Activated gamma-delta T cell (primary cell): ENCODE data around the gene ARHGAP33.

ENCODE experiments used
- DNase-seq: peaks from one replicate; lab custom pipeline; 2025; lab: John Stamatoyannopoulos, UW
- total RNA-seq, 2 donors: gene quantifications; one replicate each; lab custom pipeline; 2026; lab: John Stamatoyannopoulos, UW

The ARHGAP33 gene, protein sequence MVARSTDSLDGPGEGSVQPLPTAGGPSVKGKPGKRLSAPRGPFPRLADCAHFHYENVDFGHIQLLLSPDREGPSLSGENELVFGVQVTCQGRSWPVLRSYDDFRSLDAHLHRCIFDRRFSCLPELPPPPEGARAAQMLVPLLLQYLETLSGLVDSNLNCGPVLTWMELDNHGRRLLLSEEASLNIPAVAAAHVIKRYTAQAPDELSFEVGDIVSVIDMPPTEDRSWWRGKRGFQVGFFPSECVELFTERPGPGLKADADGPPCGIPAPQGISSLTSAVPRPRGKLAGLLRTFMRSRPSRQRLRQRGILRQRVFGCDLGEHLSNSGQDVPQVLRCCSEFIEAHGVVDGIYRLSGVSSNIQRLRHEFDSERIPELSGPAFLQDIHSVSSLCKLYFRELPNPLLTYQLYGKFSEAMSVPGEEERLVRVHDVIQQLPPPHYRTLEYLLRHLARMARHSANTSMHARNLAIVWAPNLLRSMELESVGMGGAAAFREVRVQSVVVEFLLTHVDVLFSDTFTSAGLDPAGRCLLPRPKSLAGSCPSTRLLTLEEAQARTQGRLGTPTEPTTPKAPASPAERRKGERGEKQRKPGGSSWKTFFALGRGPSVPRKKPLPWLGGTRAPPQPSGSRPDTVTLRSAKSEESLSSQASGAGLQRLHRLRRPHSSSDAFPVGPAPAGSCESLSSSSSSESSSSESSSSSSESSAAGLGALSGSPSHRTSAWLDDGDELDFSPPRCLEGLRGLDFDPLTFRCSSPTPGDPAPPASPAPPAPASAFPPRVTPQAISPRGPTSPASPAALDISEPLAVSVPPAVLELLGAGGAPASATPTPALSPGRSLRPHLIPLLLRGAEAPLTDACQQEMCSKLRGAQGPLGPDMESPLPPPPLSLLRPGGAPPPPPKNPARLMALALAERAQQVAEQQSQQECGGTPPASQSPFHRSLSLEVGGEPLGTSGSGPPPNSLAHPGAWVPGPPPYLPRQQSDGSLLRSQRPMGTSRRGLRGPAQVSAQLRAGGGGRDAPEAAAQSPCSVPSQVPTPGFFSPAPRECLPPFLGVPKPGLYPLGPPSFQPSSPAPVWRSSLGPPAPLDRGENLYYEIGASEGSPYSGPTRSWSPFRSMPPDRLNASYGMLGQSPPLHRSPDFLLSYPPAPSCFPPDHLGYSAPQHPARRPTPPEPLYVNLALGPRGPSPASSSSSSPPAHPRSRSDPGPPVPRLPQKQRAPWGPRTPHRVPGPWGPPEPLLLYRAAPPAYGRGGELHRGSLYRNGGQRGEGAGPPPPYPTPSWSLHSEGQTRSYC
- total RNA-seq, result 5.4 to 9.4 reads per million in 2 donors

- DNase-seq, result peak; percentile 89
These were observed at the start of gene ARHGAP33 for GRCh38 chr19:35775298-35776101. Gene ARHGAP33 (plus strand): TSS chr19:35775564. CDS start chr19:35775659, 95 bp downstream.

- no peak for DNase-seq
These were observed 48.1 kb upstream of the ARHGAP33 start for GRCh38 chr19:35727053-35727955.

DNA sequence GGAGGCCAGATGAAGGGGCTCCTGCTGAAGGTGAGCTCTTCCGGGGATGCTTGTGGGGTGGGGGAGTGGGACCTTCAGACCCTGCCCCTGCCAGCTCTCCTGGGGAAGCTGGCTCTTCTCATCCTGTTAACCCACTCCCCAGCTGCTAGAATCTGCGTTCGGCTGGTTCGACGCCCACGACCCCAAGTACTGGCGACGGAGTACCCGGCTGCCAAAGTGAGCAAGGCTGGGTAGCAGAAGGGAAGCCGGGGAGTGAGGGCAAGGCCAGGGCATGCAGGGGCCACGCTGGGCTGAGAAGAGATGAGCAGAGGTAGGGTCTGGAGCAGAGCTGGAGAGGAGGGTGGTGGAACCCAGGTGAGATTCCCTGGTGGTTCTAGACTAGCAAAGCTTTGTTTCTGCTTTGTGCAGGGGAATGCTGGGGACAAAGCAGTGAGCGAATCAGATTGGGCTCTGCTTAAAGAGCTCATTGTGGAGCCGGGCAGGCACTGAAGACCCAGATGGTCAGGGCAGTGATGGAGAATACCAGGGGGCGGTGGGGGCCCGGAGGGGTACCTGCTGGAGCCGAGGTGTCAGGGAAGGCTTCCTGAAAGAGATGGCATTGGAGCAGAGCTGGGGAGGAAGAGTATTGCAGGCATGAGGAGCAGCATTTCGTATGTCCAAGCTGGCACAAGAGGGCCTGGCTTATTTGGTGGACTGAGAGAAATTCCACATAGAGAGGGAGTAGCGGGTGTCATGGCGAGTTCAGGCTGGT, 47.2 kb upstream of the ARHGAP33 start:
- no peak for DNase-seq

DNA sequence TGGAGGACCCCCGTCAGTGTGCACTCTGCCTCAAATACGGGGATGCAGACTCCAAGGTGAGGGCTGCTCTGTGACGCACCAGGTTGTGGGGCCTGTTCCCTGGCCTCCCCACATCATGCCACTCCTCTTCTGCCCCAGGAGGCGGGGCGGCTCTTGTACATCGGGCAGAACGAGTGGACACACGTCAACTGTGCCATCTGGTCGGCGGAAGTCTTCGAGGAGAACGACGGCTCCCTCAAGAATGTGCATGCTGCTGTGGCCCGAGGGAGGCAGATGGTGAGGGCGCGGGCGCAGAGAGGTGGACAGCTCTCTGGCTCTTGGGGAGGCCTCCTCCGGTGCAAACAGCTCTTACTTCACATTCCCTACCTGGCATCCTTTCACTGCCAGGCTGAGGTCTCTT, 46.3 kb upstream of the ARHGAP33 start:
- DNase-seq, result no peak

- no peak for DNase-seq
These were observed 45.6 kb upstream of the ARHGAP33 start for GRCh38 chr19:35729763-35730162.

DNA sequence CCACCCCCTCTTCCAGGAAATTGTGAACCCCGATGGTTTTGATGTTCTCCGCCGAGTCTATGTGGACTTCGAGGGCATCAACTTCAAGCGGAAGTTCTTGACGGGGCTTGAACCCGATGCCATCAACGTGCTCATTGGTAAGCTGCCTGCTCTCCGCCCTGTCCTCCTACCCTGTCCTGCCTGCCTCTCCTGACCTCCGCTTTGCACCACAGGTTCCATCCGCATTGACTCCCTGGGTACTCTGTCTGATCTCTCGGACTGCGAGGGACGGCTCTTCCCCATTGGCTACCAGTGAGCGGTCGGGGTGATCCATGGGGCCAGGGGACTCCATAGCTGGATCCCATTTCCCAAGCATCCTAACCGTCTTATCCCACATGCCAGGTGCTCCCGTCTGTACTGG, 45.0 kb upstream of the ARHGAP33 start:
- no peak for DNase-seq

GRCh38 chr19:35731353-35731752, 44.0 kb upstream of the ARHGAP33 start:
- no peak for DNase-seq

DNA sequence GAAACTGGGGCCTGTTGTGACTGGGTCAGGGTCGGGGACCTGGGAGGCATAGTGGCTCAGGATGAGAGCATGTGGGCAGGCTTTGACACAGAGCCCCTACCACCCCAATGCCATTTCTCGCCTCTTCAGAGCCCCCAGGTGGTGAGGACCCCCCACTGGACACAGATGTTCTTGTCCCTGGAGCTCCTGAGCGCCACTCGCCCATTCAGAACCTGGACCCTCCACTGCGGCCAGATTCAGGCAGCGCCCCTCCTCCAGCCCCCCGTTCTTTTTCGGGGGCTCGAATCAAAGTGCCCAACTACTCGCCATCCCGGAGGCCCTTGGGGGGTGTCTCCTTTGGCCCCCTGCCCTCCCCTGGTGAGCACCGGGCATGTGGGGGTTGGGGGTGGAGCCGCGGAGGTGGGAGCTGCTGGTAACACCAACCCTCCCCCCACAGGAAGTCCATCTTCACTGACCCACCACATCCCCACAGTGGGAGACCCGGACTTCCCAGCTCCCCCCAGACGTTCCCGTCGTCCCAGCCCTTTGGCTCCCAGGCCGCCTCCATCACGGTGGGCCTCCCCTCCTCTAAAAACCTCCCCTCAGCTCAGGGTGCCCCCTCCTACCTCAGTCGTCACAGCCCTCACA, 43.5 kb upstream of the ARHGAP33 start:
- DNase-seq, result no peak

DNA sequence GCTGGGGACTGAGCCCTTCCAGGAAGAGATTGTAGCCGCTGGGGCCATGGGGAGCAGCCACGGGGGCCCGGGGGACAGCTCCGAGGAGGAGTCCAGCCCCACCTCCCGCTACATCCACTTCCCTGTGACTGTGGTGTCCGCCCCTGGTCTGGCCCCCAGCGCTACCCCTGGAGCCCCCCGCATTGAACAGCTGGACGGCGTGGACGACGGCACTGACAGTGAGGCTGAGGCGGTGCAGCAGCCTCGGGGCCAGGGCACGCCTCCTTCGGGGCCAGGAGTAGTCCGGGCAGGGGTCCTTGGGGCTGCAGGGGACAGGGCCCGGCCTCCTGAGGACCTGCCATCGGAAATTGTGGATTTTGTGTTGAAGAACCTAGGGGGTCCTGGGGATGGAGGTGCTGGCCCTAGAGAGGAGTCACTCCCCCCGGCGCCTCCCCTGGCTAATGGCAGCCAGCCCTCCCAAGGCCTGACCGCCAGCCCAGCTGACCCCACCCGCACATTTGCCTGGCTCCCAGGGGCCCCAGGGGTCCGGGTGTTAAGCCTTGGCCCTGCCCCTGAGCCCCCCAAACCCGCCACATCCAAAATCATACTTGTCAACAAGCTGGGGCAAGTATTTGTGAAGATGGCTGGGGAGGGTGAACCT, 42.7 kb upstream of the ARHGAP33 start:
- no peak for DNase-seq

DNA sequence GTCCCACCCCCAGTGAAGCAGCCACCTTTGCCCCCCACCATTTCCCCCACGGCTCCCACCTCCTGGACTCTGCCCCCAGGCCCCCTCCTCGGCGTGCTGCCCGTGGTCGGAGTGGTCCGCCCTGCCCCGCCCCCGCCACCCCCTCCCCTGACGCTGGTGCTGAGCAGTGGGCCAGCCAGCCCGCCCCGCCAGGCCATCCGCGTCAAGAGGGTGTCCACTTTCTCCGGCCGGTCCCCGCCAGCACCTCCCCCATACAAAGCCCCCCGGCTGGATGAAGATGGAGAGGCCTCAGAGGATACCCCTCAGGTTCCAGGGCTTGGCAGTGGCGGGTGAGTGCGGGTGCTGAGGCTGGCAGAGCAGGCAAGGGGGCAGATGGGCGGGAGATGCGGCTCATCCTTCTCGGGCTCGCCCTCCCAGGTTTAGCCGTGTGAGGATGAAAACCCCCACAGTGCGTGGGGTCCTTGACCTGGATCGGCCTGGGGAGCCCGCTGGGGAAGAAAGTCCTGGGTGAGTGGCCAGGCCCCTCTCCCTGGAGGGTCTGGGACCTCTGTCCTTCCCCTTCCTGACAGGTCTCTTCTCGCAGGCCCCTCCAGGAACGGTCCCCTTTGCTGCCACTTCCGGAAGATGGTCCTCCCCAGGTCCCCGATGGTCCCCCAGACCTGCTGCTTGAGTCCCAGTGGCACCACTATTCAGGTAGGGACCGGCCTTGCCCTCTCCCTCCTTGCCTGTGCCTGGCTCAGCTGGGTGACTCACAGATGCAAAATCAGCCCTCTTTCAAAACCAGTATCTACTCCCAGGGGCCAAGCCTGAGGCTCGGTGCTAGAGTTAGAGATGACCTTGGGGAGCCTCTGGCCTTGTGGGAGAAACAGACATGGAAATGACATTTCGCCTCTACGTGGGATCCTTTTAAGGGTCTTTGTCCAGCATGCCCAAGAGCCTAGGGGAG, 41.9 kb upstream of the ARHGAP33 start:
- no peak for DNase-seq

DNA sequence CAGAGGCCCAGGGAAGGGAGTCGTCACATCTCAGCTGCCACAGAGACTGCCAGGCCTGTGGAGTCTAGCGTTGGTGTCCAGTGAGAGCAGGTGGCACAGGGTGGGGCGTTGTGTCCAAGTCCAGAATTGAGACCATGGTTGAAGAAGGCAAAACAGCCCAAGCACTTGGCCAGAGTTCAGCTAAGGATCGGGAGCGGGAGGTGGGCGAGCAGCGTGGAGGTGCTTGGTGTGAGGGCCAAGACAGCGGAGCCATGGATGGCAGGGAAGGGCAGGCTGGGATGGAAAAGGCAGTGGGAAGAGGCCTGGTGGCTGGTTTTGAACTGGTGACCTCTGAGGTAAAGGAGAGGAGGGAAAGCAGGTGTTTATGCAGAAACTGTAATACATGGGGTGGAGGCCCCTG, 41.1 kb upstream of the ARHGAP33 start:
- no peak for DNase-seq

GRCh38 chr19:35734889-35735288, 40.5 kb upstream of the ARHGAP33 start:
- DNase-seq, result no peak

GRCh38 chr19:35736913-35737886, 38.2 kb upstream of the ARHGAP33 start:
- DNase-seq, result no peak

- no peak for DNase-seq
These were observed 37.1 kb upstream of the ARHGAP33 start for GRCh38 chr19:35738021-35738886.

DNA sequence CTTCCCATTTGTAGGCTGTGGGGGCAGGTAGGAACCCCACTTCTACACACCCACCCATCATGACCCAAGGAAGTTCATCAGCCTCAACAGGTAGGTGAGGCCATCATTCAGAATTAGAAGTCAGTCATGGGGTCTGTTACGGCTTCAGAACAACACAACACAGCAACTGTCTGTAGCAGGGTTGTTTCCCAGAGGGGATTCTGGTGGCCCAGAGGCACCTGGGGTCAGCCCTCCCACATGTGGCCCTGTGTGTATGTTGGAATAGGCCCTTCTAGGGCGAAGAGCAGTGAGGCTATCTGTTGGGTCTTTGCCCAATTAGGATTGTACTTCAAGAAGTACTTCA, 36.5 kb upstream of the ARHGAP33 start:
- no peak for DNase-seq
